Activated CD8-positive, alpha-beta T cell treated with anti-CD3 and anti-CD28 coated beads for 36 hours (primary cell): ENCODE data around the gene PTER. TPM values are rescaled to one million over a fixed set of nuclear protein-coding genes. Genes with fewer than 3 reads are reported as not detected.

Experiments
- ATAC-seq: fragments of 200-7000 bp; cut with Tn5 transposase; one replicate; pipeline ENCODE4 v1.10.0; 2021; ENCODE audit warnings: mild to moderate bottlenecking, moderate library complexity
- CTCF ChIA-PET: fragments of 350-600 bp; sonication (Branson Sonifier 250); formaldehyde crosslinking; loops from one replicate; lab custom pipeline; 2021; ENCODE audit warnings: antibody characterized with exemption; lab: Charles Lee
- POLR2A ChIA-PET: fragments of 350-600 bp; sonication (Branson Sonifier 250); formaldehyde crosslinking; loops from one replicate; lab custom pipeline; 2021; ENCODE audit warnings: antibody characterized with exemption; lab: Charles Lee
- DNase-seq: peaks from one replicate; pipeline ENCODE4 v3.0.0-alpha.2; 2020
- H3K27ac Mint-ChIP-seq: one replicate; pipeline ENCODE4 v1.8.0; 2021; ENCODE audit warnings: mild to moderate bottlenecking, mixed read lengths
- H3K27me3 Mint-ChIP-seq: one replicate; pipeline ENCODE4 v1.8.0; 2021; ENCODE audit warnings: mixed read lengths
- H3K36me3 Mint-ChIP-seq: one replicate; pipeline ENCODE4 v1.8.0; 2021; ENCODE audit warnings: low read depth, mixed read lengths
- H3K4me1 Mint-ChIP-seq: one replicate; pipeline ENCODE4 v1.8.0; 2021; ENCODE audit warnings: low read depth, mixed read lengths
- H3K4me3 Mint-ChIP-seq: one replicate; pipeline ENCODE4 v1.8.0; 2021; ENCODE audit warnings: mild to moderate bottlenecking, moderate library complexity, mixed read lengths
- H3K9me3 Mint-ChIP-seq: one replicate; pipeline ENCODE4 v1.8.0; 2021; ENCODE audit warnings: mixed read lengths
- intact Hi-C: fragments of 100-400 bp; cut with micrococcal nuclease; formaldehyde crosslinking; loops from one replicate; pipeline ENCODE4 v1.10.0; 2022
- total RNA-seq, 2 experiments: library from RNA; stranded (reverse); gene quantifications; one replicate each; pipeline ENCODE4 v1.2.3, GENCODE V29; 2021
- TF ChIP-seq, protein P1 (sequence below): fragments of 200-600 bp; IDR thresholded peaks from one replicate; pipeline ENCODE4 v1.8.0; 2022; ENCODE audit warnings: antibody characterized with exemption, mild to moderate bottlenecking

The PTER gene
- total RNA-seq, 2 experiments from 2014 or later = 22.1 to 23.3 TPM

DNA sequence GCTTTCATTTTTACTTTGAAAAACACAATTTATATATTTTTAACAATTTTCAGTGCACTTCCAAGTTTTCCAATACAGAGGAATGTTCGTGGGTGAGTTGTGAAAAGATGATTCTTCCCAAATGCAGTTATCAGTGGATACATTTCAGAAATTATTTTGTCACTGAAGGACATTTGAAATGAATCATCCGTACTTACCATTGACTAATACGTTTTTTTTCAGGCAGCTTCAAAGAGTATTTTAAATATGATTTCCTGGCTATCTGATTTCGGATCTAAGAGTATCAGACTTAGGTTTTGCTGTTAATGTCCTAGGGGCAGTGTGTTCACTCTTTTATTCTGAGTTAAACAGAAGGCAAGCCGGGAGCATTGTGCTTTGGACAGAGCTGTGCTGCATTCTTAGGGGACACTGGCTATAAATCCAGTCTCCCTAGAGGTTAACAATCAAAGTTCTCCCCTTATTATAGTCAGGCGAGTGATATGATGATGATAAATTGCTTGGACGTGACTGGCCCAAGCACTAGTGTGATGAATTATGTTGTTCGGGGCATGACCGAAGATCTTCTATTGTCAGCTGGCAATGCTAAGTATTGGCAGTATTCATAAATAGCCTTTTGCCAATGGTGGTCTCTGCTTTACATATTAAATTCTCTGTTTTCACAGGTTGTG, 4.5 kb downstream of the PTER start:
- Mint-ChIP-seq H3K27ac (peak overlapping the region; percentile 21), H3K4me1 (peaks cover 45% of the 10 kb centered on the region), H3K9me3 (no peaks in the 10 kb centered on the region), H3K27me3 (no peaks in the 10 kb centered on the region), H3K36me3 (peaks cover 67% of the 10 kb centered on the region), H3K4me3 (no peak overlapping the region)
- ChIA-PET CTCF (no interaction called here), POLR2A (interaction anchor here (0.6 kb wide), 1 partner anchor 563 kb away, joined by 3 read pairs; no protein-coding TSS in a partner anchor)
- ATAC-seq (no peak), DNase-seq (no peak)
- intact Hi-C loops = no loop called here
- TF ChIP-seq, protein P1, sequence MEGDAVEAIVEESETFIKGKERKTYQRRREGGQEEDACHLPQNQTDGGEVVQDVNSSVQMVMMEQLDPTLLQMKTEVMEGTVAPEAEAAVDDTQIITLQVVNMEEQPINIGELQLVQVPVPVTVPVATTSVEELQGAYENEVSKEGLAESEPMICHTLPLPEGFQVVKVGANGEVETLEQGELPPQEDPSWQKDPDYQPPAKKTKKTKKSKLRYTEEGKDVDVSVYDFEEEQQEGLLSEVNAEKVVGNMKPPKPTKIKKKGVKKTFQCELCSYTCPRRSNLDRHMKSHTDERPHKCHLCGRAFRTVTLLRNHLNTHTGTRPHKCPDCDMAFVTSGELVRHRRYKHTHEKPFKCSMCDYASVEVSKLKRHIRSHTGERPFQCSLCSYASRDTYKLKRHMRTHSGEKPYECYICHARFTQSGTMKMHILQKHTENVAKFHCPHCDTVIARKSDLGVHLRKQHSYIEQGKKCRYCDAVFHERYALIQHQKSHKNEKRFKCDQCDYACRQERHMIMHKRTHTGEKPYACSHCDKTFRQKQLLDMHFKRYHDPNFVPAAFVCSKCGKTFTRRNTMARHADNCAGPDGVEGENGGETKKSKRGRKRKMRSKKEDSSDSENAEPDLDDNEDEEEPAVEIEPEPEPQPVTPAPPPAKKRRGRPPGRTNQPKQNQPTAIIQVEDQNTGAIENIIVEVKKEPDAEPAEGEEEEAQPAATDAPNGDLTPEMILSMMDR = no peak

DNA sequence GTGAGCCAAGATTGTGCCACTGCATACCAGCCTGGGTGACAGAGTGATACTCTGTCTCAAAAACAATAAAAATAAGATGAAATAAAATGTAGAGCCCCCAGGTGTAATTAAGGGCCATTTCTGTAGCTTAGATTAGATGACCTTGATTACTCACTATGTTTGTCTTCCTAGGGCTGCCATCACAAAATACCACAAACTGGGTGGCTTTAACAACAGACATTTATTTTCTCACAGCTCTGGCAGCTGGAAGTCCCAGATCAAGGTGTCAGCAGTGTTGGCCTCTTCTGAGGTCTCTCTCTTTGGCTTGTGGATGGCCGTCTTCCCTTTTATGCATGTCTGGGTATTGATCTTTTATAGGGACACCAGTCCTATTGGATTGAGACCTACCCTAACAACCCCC, 6.1 kb downstream of the PTER start:
- ChIA-PET POLR2A (no interaction called here), CTCF (interaction anchor here (1.1 kb wide), 1 partner anchor 16 kb away, joined by 3 read pairs; no protein-coding TSS in a partner anchor)
- ATAC-seq (no peak), DNase-seq (no peak)
- intact Hi-C loops = no loop called here
- no peak overlapping the region for H3K4me3 Mint-ChIP-seq
- peaks cover 37% of the 10 kb centered on the region for H3K4me1 Mint-ChIP-seq
- no peaks in the 10 kb centered on the region for H3K9me3 Mint-ChIP-seq
- peaks cover 66% of the 10 kb centered on the region for H3K36me3 Mint-ChIP-seq
- no peak overlapping the region for H3K27ac Mint-ChIP-seq
- H3K27me3 Mint-ChIP-seq = no peaks in the 10 kb centered on the region
- TF ChIP-seq, protein P1 = no peak

DNA sequence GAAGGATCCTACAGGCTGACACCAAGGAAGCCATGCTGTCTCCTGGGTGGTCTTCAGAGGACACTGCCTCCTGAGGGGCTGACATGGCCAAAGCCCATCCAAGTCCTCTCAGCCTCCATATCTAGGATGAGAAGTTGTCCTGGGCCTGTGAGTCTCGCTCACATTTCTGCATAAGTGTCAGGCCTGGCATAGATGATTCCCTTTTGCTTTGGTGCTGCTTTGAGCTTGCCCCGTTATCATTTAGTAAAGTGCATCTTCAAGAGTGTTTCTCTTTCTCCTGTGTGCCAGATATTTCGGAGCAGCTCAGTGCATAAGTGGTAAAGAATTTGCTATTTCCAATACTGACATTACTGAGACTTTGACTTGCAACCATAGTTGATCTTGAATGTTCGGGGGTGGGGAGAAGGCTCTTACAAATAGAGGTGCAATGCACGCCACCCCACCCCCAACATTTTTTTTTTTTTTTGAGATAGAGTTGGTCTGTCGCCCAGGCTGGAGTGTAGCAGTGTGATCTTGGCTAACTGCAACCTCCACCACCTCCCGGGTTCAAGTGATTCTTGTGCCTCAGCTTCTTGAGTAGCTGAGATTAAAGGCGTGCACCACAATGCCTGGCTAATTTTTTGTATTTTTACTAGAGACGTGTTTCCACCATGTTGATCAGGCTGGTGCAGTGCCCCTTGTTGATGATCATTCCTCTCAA, 9.1 kb downstream of the PTER start:
- DNase-seq (no peak), ATAC-seq (no peak)
- Mint-ChIP-seq H3K27me3 (no peaks in the 10 kb centered on the region), H3K27ac (no peak overlapping the region), H3K9me3 (peaks cover 1% of the 10 kb centered on the region), H3K4me1 (peaks cover 21% of the 10 kb centered on the region), H3K4me3 (no peak overlapping the region), H3K36me3 (peaks cover 60% of the 10 kb centered on the region)
- TF ChIP-seq, protein P1 = no peak
- POLR2A ChIA-PET = interaction anchor here (1.3 kb wide), 1 partner anchor 8 kb away, joined by 3 read pairs; no protein-coding TSS in a partner anchor
- CTCF ChIA-PET = no interaction called here
- intact Hi-C loops = no loop called here

DNA sequence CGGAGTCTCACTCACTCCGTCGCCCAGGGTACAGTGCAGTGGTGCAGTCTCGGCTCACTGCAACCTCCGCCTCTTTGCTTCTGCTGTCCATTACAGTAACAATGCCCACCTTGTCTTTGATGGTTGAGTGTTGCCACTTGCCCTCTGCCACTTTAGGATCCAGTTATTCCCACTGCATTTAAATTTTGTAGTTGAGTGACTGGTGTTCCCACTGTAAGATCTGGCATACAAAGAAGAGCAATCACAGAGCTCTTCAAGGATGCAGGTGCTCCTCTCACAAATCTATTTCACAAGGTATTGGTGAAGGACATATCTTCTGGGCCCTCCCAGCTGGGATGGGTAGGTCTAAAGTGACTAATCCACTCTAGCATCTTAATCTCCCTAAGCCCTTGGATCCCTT, 12.6 kb downstream of the PTER start:
- Mint-ChIP-seq H3K4me1 (peaks cover 7% of the 10 kb centered on the region), H3K9me3 (peaks cover 1% of the 10 kb centered on the region), H3K4me3 (no peak overlapping the region), H3K36me3 (peaks cover 44% of the 10 kb centered on the region), H3K27ac (no peak overlapping the region), H3K27me3 (no peaks in the 10 kb centered on the region)
- intact Hi-C loops = no loop called here
- DNase-seq (no peak), ATAC-seq (no peak)
- ChIA-PET CTCF (no interaction called here), POLR2A (interaction anchor here (0.9 kb wide), 1 partner anchor 12 kb away, joined by 5 read pairs; the partner anchor contains the start of gene PTER)
- TF ChIP-seq, protein P1 = no peak
